Superior temporal gyrus (tissue), 1 donor: ENCODE results near the gene RBM44.

Experiments used
- DNase-seq: peaks from one replicate; pipeline ENCODE4 v3.0.0-alpha.2; 2016; ENCODE audit errors: extremely low spot score

RBM44 gene

DNA sequence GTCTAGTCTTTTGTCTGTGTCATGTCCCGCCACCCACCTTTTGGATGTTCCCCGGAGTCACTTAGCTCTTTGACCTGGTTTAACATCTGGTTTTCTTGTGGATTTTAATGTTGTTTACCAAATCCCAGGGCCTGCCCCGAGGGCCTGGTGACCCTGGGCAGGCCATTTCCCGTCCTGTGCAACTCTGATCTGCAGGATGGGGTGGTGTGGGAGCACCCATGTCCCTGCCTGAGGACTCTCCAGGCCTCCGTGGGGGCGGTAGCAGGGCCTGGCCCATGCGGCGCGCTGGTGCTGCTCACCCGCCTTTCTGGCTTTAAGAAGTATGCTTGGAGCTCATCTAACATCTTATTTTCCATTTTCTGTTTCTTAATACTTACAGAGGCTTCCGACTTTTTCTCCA lies 71.5 kb downstream of the RBM44 start:
- DNase-seq: no peak

DNA sequence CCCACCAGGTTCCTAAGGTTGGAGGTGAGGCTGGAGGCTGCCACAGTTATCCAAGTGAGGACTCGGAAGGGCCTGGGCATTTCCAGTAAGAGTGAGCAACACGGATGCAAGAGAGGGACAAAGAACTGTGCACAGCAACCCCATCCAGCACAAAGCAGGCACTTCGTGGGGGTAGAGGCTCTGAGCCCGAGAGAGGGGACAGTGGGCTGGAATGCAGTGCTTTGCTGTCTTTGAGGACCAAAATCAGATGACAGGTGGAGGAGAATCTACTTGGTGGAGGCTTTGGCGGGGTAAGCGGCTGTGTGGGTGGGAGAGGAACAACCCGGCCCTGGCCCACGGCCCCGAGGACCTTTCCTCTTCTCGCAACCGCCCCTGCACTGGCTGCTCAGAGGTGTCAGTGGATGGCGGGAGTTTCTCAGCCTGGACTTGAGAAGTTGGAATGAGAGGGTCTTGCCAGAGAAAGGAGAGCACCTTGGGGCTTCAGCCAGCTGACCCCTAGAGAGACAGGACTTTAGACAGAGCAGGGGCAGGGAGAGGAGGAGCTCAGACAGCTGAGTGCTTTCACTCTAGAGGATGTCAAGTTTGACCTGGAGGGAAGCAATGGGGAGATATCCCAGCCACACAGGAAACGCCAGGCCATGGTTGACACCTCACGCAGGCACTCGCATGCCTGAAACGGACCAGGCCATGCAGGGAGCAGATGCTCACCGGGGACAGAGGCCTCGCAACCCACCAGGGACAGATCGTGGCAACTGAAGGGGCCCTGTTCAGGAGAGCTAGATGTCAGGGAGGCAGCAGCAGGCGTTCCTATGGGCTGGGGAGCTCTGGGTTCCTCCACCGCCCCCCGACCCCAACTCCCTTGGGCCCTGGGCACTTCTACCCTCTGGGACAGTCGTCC lies 72.4 kb downstream of the RBM44 start:
- DNase-seq: no peak

DNA sequence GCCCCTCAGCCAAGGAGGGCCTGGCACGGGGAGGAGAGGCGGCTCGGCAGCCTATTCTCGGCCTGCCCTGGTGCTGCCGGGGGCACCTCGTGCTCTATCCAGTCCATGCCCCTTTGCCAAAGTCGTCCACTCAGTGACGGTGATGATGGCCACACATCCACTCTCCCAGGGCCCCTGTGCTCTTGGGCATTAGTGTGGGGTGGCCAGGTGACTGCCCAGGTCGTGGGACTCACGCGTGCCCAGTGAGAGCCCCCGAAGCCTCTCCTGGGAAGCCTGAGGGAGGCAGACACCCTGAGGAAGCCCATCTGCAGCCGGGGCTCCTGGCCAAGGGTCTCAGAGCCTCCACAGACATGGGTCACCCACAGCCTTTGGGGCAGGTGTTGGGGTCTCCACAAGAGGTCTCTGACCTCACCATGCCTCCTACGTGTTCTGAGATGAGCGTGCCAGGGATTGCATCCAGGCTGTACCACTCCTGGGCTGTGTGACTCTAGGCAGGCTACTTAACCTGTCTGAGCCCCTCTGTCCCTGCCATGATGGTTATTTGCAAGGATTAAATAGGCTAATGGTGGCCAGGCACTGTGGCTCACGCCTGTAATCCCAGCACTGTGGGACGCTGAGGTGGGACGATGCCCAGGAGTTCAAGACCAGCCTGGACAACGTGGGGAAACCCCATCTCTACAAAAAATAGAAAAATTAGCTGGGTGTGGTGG lies 73.8 kb downstream of the RBM44 start:
- DNase-seq: no peak

DNA sequence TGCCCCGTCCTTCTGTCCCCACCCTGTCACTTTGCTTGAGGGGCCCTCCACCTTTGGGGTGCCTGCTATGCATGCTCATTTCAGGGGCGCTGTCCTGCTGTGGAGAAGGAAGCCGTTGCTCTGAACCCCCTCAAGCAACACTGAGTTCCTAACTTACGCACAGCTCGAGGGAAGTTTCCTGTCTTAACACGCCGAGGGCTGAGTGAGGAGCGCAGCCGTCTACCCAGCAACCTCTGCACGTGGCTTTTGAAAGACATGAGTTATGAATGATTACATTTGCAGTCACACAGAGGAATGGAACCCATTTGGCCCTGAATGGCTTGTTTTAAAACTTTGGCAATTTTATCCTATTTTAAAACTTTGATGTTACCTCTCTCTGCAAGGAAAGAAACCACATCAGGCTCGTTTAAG lies 74.8 kb downstream of the RBM44 start:
- no peak for DNase-seq

DNA sequence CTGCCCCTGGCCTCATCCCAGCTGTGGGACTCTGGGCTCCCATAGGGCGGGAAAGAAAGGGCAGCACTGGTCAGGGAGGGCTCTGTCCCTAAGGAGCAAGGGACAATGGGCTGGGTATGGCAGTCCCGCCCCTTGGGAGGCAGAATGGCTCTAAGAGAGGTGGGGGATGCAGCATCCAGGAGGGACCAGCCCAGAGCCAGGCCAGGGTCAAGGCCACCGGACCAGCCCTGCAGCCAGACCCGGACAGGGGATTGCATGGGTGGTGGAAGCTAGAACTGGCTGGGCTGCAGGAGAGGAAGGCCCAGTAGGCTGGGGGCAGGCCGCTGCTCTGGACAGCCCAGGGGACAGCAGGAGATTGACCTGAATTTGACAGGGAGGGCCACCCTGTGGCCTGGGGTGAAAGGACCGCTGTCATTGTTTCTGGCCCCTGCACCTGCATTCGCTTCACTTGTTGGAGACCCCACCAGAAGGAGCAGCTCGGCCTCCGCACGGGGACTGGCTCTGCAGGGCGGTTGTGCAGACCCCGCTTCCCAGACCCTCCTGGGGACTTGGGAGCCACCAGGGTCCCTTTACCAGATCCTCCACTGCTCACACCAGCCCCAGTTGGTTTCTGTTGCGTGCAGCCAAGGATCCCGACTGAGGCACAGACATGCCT lies 75.4 kb downstream of the RBM44 start:
- no peak for DNase-seq

DNA sequence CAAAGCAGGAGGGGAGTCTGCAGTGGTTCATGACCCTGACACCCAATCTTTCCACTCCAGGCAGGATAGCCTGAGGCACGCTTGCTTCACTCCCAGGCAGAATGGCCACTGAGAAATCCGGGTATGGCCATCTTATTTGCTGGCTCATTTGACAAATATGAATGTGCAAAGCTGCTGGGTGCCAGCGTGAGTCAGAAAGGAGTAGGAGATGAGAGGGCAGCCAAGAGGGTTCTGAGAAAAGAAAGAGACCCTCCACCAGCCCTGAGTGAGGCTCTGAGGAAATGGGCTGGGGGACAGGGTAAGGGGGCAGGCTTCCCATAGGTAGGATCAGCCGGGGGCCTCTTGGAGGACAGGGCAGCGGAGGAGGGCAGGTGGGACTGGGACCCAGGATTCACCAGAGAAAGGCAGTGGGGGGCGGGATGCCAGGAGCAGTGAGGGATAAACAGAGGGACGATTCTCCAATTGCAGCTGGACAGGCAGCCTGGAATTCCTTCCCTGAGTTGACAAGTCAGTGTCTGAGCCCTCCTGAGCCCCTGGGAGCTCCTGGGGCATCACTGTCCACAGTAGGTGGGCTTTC lies 76.1 kb downstream of the RBM44 start:
- no peak for DNase-seq

DNA sequence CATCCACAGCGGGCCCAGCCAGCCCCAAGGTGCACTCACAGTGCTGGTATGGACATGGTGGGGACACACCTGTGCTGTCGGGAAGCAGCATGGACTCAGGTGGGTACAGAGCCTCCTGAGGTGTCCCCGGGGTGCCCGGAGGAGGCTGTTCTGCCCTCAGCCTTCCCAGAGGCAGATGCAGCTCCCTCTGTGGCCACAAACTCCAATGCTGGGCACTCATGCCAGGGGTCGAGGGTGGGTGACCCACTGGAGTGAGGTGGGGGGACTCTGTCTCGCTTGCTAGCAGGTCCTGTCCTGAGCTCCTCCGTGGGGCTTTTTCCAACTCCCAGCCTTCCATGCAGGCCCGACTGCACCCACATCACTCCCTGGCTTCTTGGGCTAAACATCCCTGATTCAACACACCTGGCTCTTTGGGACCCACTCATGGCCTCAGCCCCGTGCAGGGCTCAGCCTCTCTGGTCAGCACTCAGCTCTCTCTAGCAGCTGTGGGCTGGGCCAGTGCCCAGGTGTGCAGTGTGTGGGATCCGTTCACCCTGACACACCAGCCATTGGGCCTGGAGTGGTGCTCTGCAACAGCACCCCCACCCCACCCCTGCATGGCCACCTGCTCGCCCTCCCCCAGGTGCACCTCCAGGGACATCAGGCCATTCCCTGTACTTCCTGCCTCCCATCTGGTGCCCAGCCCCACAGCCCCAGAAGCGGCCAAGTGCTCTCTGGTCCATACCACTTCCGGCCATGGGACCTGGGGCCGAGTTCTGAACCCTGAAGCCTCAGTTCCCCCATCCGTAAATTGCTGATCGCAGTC lies 76.9 kb downstream of the RBM44 start:
- no peak for DNase-seq

DNA sequence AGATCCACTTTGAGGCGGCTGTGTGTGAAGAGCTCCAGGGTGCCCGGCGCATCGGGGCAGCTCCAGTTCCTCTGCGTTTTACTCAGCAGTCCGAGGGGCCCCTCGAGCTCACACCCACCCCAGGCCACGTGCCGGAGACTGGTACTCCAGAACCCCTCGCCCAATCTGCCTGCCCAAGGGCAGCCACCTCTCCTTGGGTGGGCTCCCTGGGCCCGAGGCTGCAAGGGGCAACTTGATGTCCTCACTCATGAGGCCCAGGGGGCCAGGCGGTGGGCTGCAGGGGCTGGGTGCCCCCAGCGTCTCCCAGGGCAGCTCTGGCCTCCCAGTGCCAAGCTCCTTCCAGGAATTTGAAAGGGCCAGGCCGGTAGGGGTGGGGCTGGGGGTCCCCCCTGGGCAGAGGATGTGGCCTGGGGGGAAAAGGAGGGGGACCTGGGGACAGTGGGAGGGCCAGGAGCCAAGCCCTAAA lies 77.5 kb downstream of the RBM44 start:
- DNase-seq: no peak

DNA sequence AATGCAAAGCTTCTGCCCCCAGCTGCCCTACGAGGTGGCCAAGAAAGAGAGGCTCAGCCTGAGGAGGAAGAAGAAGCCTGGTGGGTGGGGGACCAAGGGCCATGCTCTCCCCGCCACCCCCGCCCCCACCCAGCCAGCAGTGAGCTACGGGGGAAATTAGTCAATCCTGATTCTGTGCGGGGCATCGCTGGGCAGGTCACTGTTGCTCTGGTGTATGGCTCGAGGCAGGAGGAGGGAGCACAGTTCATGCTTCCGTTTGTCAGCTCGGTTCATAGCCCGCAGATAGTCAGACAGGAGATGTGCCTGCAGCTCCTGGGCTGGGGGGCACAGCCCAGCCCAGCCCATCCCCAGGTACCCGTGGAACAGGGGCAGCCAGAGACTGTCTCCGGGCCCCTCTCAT lies 78.0 kb downstream of the RBM44 start:
- no peak for DNase-seq

DNA sequence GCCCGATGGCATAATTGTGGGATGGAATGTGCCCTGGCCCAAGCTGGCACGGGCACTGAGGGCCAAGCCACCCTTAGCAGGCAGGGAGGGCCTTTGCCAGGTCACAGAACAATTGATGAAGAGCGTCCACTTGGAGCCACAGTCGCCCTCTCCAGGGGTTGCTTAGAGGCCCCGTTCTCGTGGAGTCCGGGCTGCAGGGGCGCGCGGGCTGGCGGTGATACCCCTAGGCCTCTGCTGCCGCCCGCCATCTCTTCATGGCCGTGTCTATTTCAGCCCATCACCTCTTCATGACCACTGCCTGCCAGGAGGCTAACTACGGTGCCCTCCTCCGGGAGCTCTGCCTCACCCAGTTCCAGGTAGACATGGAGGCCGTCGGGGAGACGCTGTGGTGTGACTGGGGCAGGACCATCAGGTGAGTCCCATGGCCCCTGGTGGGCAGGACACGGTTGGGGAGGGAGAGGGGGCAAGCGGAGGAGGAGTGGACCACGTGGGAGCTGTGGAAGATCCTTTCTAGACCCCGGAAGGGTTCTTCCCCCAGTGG lies 78.4 kb downstream of the RBM44 start:
- no peak for DNase-seq

DNA sequence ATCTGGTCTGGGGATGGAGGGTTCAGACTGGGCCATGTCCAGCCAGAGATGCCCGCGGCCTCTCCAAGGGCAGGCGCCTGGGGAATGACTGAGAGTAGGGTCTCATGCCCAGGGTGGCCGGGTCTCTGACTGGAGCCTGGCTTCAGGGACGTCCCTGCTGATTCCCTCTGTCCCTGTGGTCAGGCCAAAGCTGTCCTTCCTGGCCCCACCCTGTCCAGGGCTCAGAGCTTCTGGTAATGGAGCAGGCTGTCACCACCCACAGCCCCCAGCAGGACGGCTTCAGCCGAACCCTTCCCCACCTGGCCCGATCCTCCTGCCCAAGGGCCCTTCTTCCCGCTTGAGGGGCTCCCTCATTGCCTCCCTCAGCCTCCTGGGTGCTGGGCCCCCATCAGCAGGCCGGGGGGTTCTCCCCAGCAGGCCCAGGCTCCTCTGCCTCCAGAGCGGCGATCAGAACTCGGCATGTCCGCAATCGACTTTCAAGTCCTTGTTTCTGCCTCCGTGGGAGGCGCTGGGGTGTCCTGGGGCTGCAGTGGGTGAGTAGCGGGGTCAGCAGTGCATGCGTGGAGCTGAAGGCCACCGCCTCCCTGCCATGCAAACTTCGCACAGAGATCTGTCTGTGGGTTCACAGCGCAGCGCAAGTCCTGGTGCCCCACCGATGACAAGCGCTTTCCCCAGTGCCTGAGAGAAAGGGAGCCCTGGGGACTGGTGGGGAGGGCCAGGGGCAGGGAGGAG lies 79.2 kb downstream of the RBM44 start:
- DNase-seq: no peak

DNA sequence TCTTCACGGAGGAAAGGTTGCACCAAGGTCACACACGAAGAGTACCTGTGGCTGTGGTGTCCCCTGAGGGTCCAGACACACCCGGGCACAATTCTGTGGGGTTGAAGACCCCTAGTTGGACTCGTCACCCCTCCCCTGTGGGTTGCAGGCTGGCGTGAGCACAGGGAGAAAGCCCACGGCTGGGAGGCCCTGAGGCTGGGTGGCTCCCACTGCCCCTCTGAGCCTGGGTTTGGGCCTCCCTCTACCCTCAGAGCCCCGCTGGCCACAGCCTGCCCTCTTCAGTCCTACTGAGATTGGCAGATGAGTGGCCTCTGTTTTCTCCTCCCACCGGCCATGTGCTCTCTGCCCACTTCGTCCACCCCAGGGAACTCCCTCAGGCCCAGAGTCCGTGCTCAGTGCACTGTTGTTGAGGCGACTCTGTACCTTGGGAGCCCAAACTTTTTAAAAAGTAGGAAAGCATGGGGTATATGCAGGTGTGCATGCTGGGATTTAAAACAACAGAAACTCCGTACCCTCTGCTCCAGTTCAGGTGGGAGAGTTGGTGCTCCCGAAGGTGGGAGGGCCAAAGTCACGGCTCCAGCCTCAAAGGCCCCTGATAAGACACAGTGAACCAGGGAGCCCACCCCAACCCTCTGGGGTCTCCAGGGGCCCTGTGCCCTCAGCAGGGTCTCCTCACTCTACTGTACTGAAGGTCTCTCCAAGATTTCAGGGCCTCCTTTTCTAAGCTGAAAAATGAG lies 79.9 kb downstream of the RBM44 start:
- DNase-seq: no peak

DNA sequence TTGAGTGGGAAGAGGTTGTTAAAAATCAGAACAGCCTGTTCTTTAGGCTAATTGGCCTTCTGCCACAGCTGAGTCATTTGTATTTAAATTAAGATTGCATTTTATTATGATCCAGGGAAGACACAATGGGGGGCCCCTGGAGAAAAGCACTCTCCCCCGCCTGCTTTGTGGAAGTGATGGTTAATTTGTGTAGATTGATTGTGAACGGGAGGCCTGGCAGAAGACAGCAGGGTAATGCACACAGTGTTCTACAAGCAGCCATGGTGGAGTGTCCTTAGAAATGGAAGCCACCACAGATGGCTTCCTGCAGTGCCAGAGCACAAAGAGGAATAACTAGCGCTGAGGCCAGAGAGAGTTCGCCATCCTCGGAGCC lies 80.5 kb downstream of the RBM44 start:
- peak; percentile 59 for DNase-seq

DNA sequence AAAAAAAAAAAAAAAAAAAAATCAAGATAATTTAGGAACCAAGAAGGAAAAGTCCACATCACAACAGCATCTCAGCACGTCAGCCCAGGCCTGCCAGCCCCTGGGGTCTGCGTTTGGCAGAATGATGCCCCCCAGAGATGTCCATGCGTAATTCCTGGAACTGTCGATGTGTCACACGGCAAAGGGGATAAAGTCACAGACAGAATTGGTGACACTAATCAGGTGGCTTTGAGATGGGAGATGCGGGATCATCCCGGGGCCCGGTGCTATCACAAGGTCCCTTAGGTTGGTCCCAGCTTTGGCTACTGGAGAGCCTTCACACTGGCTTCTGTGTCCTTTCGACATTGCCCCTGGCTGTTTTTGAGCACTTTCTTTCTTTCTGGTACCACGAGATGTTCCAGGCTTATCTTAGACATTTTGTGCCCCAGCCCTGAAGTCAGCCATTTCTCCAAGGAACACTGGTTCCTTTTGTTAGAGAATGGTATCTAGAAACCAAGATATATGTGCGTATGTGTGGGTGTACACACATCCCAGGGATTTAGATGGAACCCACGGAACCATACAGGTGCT lies 81.5 kb downstream of the RBM44 start:
- DNase-seq: no peak

DNA sequence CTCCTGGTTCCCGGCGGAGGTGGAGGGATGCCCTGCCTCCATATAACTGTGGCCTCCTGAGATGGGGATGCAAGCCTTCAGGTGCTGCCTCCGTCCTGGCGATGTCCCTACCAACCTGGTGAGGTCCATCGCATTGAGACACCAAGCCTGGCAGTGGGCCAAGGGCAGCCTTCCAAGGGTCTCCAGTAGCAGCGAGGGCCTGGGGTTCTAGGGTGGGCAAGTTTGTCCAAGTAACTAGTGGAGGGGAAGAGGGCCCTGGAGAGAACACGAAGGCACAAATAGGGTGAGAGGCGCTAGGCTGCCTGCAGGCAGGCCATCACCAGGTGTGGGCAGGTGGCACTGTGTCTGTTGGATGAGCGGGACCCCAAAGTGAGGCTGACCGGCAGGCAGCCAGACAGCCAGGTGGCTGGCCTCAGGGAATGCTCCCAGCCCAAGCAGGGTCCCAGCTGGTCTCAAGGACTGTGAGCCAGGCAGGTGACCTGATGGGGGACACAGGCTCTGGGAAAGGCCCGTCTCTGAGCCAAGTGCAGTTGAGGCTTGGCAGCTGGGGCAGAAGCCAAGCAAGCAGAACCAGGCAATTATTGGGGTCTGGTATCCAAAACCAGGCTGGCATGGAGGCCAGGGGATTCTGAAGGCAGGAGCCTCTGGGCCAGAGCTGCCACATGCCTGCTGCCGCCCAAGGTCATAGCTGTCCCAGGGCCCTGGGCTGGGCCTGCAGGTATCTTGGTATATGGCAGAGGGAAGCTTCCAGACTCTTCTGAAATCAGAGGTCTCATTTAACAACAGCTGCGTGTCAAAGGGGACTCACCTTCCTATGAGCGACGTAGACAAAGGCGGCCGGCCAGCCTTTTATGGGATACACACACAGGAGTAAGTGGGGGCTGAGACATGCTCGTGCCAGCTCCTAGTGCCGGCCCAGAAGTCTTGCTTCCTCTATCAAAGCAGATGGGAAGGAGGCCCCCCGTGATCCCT lies 84.2 kb downstream of the RBM44 start:
- no peak for DNase-seq

DNA sequence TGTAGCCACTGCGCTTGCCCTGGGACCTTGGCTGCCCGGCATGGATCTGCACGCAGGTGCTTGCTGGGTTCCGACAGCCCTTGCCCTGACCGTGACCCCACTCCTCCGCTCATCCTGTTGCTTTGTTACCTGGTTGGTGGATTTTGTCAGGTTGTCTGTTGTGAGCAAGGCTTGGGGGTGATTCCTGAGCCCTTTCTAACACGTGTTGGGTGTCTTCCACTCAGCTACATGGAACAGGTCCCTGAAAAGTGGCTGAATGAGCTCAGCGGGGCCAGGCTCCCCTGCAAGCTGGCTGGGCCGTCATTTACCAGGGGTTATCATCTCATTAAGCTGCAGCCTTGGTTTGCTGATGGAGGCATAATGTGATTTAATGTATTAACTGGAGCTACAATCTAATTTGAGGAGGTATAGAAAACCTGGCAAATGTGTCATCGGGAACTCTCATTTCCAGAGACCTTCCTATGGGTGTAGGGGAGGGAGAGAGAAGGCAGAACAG lies 85.4 kb downstream of the RBM44 start:
- no peak for DNase-seq

DNA sequence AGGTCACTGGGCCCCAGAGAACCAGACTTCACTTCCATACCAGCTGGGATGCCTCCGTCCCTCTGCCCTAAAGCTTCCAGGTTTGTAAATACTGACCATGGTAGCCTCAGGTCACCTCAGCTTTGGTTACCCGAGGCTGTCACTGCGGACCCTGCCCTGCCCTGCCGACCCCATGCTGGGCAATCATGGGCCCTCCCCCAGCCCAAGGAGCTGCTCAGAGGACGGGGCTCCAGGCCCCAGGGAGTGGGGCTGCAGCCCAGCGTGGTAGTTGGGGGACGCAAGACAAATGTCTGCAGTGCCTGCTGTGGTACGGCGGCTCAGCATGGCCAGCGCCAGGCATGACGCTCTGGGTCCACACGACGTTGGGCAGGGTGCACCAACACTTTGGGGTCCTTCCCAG lies 86.1 kb downstream of the RBM44 start:
- DNase-seq: no peak
